Fibroblast of skin of left quadriceps (primary cell): ENCODE data around the gene KRTAP1-3.
"Not testable (repeated sequence)": the region's sequence is repeated elsewhere in the genome, so short reads cannot be mapped to it uniquely, and the experiment has no call there.

Experiments used
- DNase-seq, 2 experiments: peaks; one replicate each; pipeline ENCODE4 v3.0.0-alpha.2; 2013; ENCODE audit warnings: low read depth in 2 of 2

KRTAP1-3 gene

GRCh38 chr17:41034346-41034935, at the start of gene KRTAP1-3:
Gene KRTAP1-3 (minus strand): TSS chr17:41034874. CDS start chr17:41034821, 53 bp downstream.
- not testable (repeated sequence) for DNase-seq

- DNase-seq: not testable (repeated sequence)
Measured at GRCh38 chr17:41084100-41084856, 49.6 kb upstream of the KRTAP1-3 start, which contains the start of gene KRTAP4-7. Gene KRTAP4-7 (plus strand): TSS chr17:41084150. CDS start chr17:41084207, 57 bp downstream.

- peak in 1 of 2 experiments; percentile 51 for DNase-seq
Measured at GRCh38 chr17:41083427-41083826, 48.8 kb upstream of the KRTAP1-3 start.

- DNase-seq: no peak
Measured at GRCh38 chr17:41082626-41083025, 48.0 kb upstream of the KRTAP1-3 start.

GRCh38 chr17:41076788-41077187, 42.1 kb upstream of the KRTAP1-3 start:
- no peak for DNase-seq

GRCh38 chr17:41073676-41074075, 39.0 kb upstream of the KRTAP1-3 start:
- no peak for DNase-seq

- no peak for DNase-seq
Measured at GRCh38 chr17:41071606-41072360, 37.1 kb upstream of the KRTAP1-3 start.

- DNase-seq: no peak
Measured at GRCh38 chr17:41069031-41069430, 34.4 kb upstream of the KRTAP1-3 start.

- DNase-seq: peak; percentile 86 to 87
Measured at GRCh38 chr17:41067281-41067680, 32.6 kb upstream of the KRTAP1-3 start.

GRCh38 chr17:41065829-41066624, 31.4 kb upstream of the KRTAP1-3 start, which contains the start of gene KRTAP2-4:
Gene KRTAP2-4 (minus strand): TSS chr17:41065879. CDS start chr17:41065845, 34 bp downstream.
- DNase-seq: peak; percentile 71 to 72

GRCh38 chr17:41065016-41065689, 30.5 kb upstream of the KRTAP1-3 start:
- DNase-seq: not testable (repeated sequence)

GRCh38 chr17:41064301-41064700, 29.6 kb upstream of the KRTAP1-3 start:
- no peak for DNase-seq

GRCh38 chr17:41063449-41063848, 28.8 kb upstream of the KRTAP1-3 start:
- no peak for DNase-seq

GRCh38 chr17:41061964-41062363, 27.3 kb upstream of the KRTAP1-3 start:
- DNase-seq: peak; percentile 97 to 98

- peak; percentile 91 to 92 for DNase-seq
Measured at GRCh38 chr17:41060052-41060604, 25.5 kb upstream of the KRTAP1-3 start, which contains the start of gene KRTAP2-3. Gene KRTAP2-3 (minus strand): TSS chr17:41060114. CDS start chr17:41060050, 64 bp downstream.

GRCh38 chr17:41059276-41060051, 24.8 kb upstream of the KRTAP1-3 start:
- peak; percentile 93 for DNase-seq

- DNase-seq: no peak
Measured at GRCh38 chr17:41058741-41059140, 24.1 kb upstream of the KRTAP1-3 start.

GRCh38 chr17:41057547-41057946, 22.9 kb upstream of the KRTAP1-3 start:
- no peak for DNase-seq

GRCh38 chr17:41055130-41055529, 20.5 kb upstream of the KRTAP1-3 start, which contains the start of gene KRTAP2-2:
Gene KRTAP2-2 (minus strand): TSS chr17:41055230. CDS start chr17:41055211, 19 bp downstream.
- DNase-seq: not testable (repeated sequence)
